IMR-90 (cell line): ENCODE measurements around the gene OSCAR. TPM values are rescaled to one million over a fixed set of nuclear protein-coding genes. Genes with fewer than 3 reads are reported as not detected.

Source experiments
- ATAC-seq: fragments of 200-7000 bp; cut with Tn5 transposase; 2 replicates; pipeline ENCODE4 v1.9.1; 2020; ENCODE audit warnings: low read depth, mild to moderate bottlenecking, moderate library complexity
- BruUV-seq: library from RNA; stranded (reverse); fragments of 400-500 nt; replicated peaks from 2 replicates; lab custom pipeline; 2021; lab: Mats Ljungman, UMichigan
- CTCF ChIA-PET: fragments of 300-600 bp; formaldehyde crosslinking; extraction: SDS; loops from one replicate; lab custom pipeline; 2021; ENCODE audit warnings: antibody characterized with exemption; lab: Yijun Ruan, JAX
- POLR2A ChIA-PET: fragments of 300-600 bp; sonication (Branson Sonifier 250); formaldehyde crosslinking; loops from one replicate; lab custom pipeline; 2022; ENCODE audit warnings: antibody characterized with exemption; ENCODE audit not compliant: unreplicated experiment; lab: Charles Lee
- DNase-seq: peaks from one replicate; pipeline ENCODE4 v3.0.0; 2013
- H2AFZ ChIP-seq: replicated peaks from 2 replicates; pipeline ENCODE3; 2013; ENCODE audit warnings: low read length, mild to moderate bottlenecking; ENCODE audit not compliant: poor library complexity
- H2AK5ac ChIP-seq: 2 replicates; pipeline ENCODE4 v1.6.1; 2013; ENCODE audit warnings: low read depth, low read length, inconsistent platforms
- H2AK9ac ChIP-seq: replicated peaks from 2 replicates; pipeline ENCODE3; 2013; ENCODE audit warnings: mild to moderate bottlenecking, low read depth, low read length, moderate library complexity; ENCODE audit not compliant: poor library complexity
- H2BK120ac ChIP-seq: 2 replicates; pipeline ENCODE4 v1.6.1; 2013; ENCODE audit warnings: low read depth, low read length, inconsistent platforms
- H2BK15ac ChIP-seq: 3 replicates; pipeline ENCODE4 v1.6.1; 2013; ENCODE audit warnings: low read depth, low read length, inconsistent platforms
- H2BK20ac ChIP-seq: 2 replicates; pipeline ENCODE4 v1.6.1; 2013; ENCODE audit warnings: low read depth, mild to moderate bottlenecking, inconsistent platforms, low read length, moderate library complexity
- H2BK5ac ChIP-seq: 2 replicates; pipeline ENCODE4 v1.6.1; 2013; ENCODE audit warnings: mild to moderate bottlenecking, low read depth, low read length, inconsistent platforms; ENCODE audit not compliant: poor library complexity, severe bottlenecking
- H3K14ac ChIP-seq: replicated peaks from 2 replicates; pipeline ENCODE4 v1.6.1; 2013; ENCODE audit warnings: low read depth, low read length, inconsistent platforms
- H3K18ac ChIP-seq: 2 replicates; pipeline ENCODE4 v1.6.1; 2013; ENCODE audit warnings: low read depth, low read length, control low read depth
- H3K23ac ChIP-seq: 2 replicates; pipeline ENCODE4 v1.6.1; 2013; ENCODE audit warnings: low read depth, low read length, inconsistent platforms
- H3K27ac ChIP-seq: 2 replicates; pipeline ENCODE4 v1.5.1; 2013; ENCODE audit warnings: mild to moderate bottlenecking, control low read depth, low read length; ENCODE audit not compliant: insufficient read depth
- H3K27me3 ChIP-seq: 2 replicates; pipeline ENCODE4 v1.6.1; 2013; ENCODE audit warnings: low read length; ENCODE audit not compliant: control insufficient read depth, insufficient read depth
- H3K36me3 ChIP-seq: 2 replicates; pipeline ENCODE4 v1.6.1; 2013; ENCODE audit warnings: low read length, mixed read lengths; ENCODE audit not compliant: control insufficient read depth, insufficient read depth
- H3K4ac ChIP-seq: 2 replicates; pipeline ENCODE4 v1.6.1; 2013; ENCODE audit warnings: low read depth, low read length, inconsistent platforms
- H3K4me1 ChIP-seq: 2 replicates; pipeline ENCODE4 v1.6.1; 2013; ENCODE audit warnings: low read length, mixed read lengths; ENCODE audit not compliant: control insufficient read depth, insufficient read depth
- H3K4me2 ChIP-seq: 2 replicates; pipeline ENCODE4 v1.6.1; 2013; ENCODE audit warnings: low read depth, mild to moderate bottlenecking, control low read depth, low read length, moderate library complexity
- H3K4me3 ChIP-seq: 2 replicates; pipeline ENCODE4 v1.5.1; 2013; ENCODE audit warnings: low read depth, mild to moderate bottlenecking, control low read depth, low read length, moderate library complexity; ENCODE audit not compliant: insufficient read depth
- H3K56ac ChIP-seq: 2 replicates; pipeline ENCODE4 v1.6.1; 2013; ENCODE audit warnings: low read length, inconsistent platforms; ENCODE audit not compliant: insufficient read depth; ENCODE audit errors: extremely low read depth
- H3K79me1 ChIP-seq, 2 experiments: 2 replicates each; pipeline ENCODE4 v1.6.1; 2013; ENCODE audit warnings: low read length in 2 of 2, inconsistent platforms in 1 of 2, low read depth in 1 of 2
- H3K9ac ChIP-seq: 2 replicates; pipeline ENCODE4 v1.6.1; 2013; ENCODE audit warnings: low read depth, low read length, control low read depth
- H3K9me1 ChIP-seq: 2 replicates; pipeline ENCODE4 v1.6.1; 2013; ENCODE audit warnings: low read length, inconsistent platforms; ENCODE audit not compliant: insufficient read depth
- H3K9me3 ChIP-seq: 2 replicates; pipeline ENCODE4 v1.6.1; 2013; ENCODE audit warnings: low read length; ENCODE audit not compliant: control insufficient read depth, insufficient read depth
- H4K20me1 ChIP-seq: 2 replicates; pipeline ENCODE4 v1.6.1; 2013; ENCODE audit warnings: low read length, inconsistent platforms; ENCODE audit not compliant: insufficient read depth
- H4K5ac ChIP-seq: 2 replicates; pipeline ENCODE4 v1.6.1; 2013; ENCODE audit warnings: mild to moderate bottlenecking, low read depth, low read length, control low read depth
- H4K8ac ChIP-seq, 2 experiments: 2 replicates each; pipeline ENCODE4 v1.6.1; 2013; ENCODE audit warnings: low read depth in 2 of 2, low read length in 2 of 2, control low read depth in 1 of 2, inconsistent platforms in 1 of 2
- H4K91ac ChIP-seq: 2 replicates; pipeline ENCODE4 v1.6.1; 2013; ENCODE audit warnings: low read depth, low read length, inconsistent platforms; ENCODE audit not compliant: insufficient read depth
- MAFK ChIP-seq: IDR thresholded peaks from 2 replicates; pipeline ENCODE4 v1.6.1; 2012; ENCODE audit warnings: low read depth, low read length, improper control_type of control experiment
- MAZ ChIP-seq: IDR thresholded peaks from 2 replicates; pipeline ENCODE4 v1.6.1; 2012; ENCODE audit warnings: low read depth, mild to moderate bottlenecking, low read length, improper control_type of control experiment, moderate library complexity, borderline replicate concordance
- MXI1 ChIP-seq: IDR thresholded peaks from 2 replicates; pipeline ENCODE4 v1.6.1; 2012; ENCODE audit warnings: low read depth, mild to moderate bottlenecking, low read length, moderate library complexity, borderline replicate concordance
- NFE2L2 ChIP-seq: fragments of 150-350 bp; IDR thresholded peaks from 2 replicates; pipeline ENCODE4 v1.6.1; 2016; ENCODE audit warnings: low read depth, mild to moderate bottlenecking, low read length
- RCOR1 ChIP-seq: IDR thresholded peaks from 2 replicates; pipeline ENCODE4 v1.6.1; 2012; ENCODE audit warnings: mild to moderate bottlenecking, low read length, improper control_type of control experiment; ENCODE audit not compliant: insufficient replicate concordance
- SMC3 ChIP-seq: fragments of 150-350 bp; IDR thresholded peaks from 2 replicates; pipeline ENCODE4 v1.6.1; 2016; ENCODE audit warnings: low read depth, mild to moderate bottlenecking, antibody characterized with exemption, low read length, moderate library complexity
- WGBS, 2 experiments: methylation state at CpG; one replicate each; pipeline versions ENCODE4 v1.1.5 to v1.1.7; 2013; ENCODE audit warnings: missing lambda C conversion rate in 2 of 2; ENCODE audit not compliant: insufficient read length in 1 of 2; ENCODE audit errors: extremely low coverage in 2 of 2; 5-methylcytosine and 5-hydroxymethylcytosine counted together
- dilution Hi-C: fragments of 300-500 bp; cut with HindIII; formaldehyde crosslinking; loops from one replicate; pipeline ENCODE4 v1.14.3; 2018; ENCODE audit warnings: low sequenced_read_pairs; ENCODE audit not compliant: unreplicated experiment
- in situ Hi-C: fragments of 300-500 bp; cut with MboI; formaldehyde crosslinking; loops from 3 replicates; pipeline ENCODE4 v1.14.3; 2019; ENCODE audit warnings: low sequenced_read_pairs, inconsistent platforms, mixed read lengths
- intact Hi-C: fragments of 100-400 bp; cut with micrococcal nuclease; formaldehyde crosslinking; loops from 2 replicates; pipeline ENCODE4 v1.10.0; 2022
- polyA plus RNA-seq, 3 experiments: library from polyadenylated mRNA; depleted of rRNA; stranded (reverse); fragments of >200 nt; gene quantifications; 2 replicates each; pipeline ENCODE4 v1.2.3, GENCODE V29; 2012; ENCODE audit warnings: low replicate concordance in 1 of 3
- total RNA-seq: library from RNA; depleted of rRNA; stranded (reverse); fragments of >200 nt; gene quantifications from 2 replicates; pipeline ENCODE4 v1.2.3, GENCODE V29; 2012
- TF ChIP-seq, protein P1 (sequence below): fragments of 150-350 bp; IDR thresholded peaks from 2 replicates; pipeline ENCODE4 v1.6.1; 2017; ENCODE audit warnings: mild to moderate bottlenecking, antibody characterized with exemption, low read length, low read depth

The OSCAR gene
- total and polyA plus RNA-seq, 2 of the 4 experiments (the other 2 are of a cell fraction), result 0.15 TPM; not detected in 1

DNA sequence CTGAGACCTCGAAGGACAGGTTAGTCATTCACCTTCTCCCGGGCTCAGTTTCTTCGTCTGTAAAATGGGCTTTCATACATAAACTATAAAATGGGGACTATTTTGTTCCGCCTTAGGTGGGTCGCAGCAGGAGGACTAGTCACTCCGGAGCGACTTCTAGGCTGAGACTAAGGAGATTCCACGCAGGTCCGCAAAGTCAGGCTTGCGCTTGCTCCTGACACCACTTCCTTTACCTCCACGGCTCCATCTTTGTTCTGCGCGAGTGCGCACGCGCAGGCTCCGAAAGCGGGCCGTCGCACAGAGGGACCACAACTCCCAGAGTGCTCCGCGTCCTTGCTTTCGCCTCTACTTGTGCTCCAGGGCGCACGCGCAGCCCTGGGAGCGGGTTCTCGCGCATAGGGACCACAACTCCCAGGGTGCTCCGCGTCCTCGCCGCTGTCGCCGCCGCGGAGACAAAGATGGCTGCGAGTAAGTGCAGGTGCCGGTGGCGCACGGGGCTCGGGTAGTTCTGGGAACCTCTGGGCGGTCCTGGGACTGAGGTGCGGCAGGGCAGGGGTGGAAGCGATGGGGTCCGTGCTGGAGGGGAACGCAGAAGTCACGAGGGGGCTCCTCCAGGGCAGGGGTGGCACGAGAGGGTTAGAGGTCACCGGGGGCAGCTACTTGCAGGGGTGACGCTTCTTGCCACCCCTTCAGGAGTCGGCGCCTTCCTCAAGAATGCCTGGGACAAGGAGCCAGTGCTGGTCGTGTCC, 2.0 kb upstream of the OSCAR start, which contains the start of gene NDUFA3:
Gene NDUFA3, plus strand, starts transcription at position 435 of the 749 bp plus-strand sequence. Its CDS starts 24 bp downstream, at position 459.
- intact Hi-C loops, result loop anchor here (10.0 kb wide), 1 partner anchor 238 kb away; the partner anchor contains the start of gene MYADM
- Histone ChIP-seq H2BK20ac (no peak within 1 kb of the TSS), H2AK9ac (peak within 1 kb of the TSS; percentile 96), H3K9me3 (no peaks in the 10 kb centered on the region), H3K4me2 (peak within 1 kb of the TSS; percentile 72), H2AFZ (peak within 1 kb of the TSS; percentile 82), H4K8ac (peak within 1 kb of the TSS; percentile 94 to 98), H2BK5ac (peak within 1 kb of the TSS; percentile 44), H4K20me1 (no peaks in the 10 kb centered on the region), H3K27me3 (no peaks in the 10 kb centered on the region), H3K56ac (peak within 1 kb of the TSS; percentile 60), H3K23ac (peak within 1 kb of the TSS; percentile 62; the same call in 1 of the 2 replicates), H3K79me1 (peaks cover 4 to 21% of the 10 kb centered on the region in 2 experiments), H3K9me1 (no peaks in the 10 kb centered on the region), H3K4ac (peak within 1 kb of the TSS; percentile 75), H3K14ac (peak within 1 kb of the TSS; percentile 58), H3K4me3 (peak within 1 kb of the TSS; percentile 58), H3K27ac (peak within 1 kb of the TSS; percentile 53), H3K9ac (peak within 1 kb of the TSS; percentile 63), H2BK15ac (no peak within 1 kb of the TSS), H4K91ac (peak within 1 kb of the TSS; percentile 55), H3K36me3 (peaks cover 17% of the 10 kb centered on the region), H2BK120ac (no peak within 1 kb of the TSS), H4K5ac (peak within 1 kb of the TSS; percentile 87), H2AK5ac (peak within 1 kb of the TSS; percentile 87), H3K4me1 (no peaks in the 10 kb centered on the region), H3K18ac (0 out of 2 replicates have a peak within 1 kb of the TSS, but pooled peaks have one; percentile 8)
- in situ Hi-C loops, result loop anchor here (25.0 kb wide), 1 partner anchor 360 kb away; the partner anchor contains the start of genes CDC42EP5 and LENG9
- peak; percentile 98 for DNase-seq
- 0% methylated on average over 15 of the region's 54 CpGs; no CpG with 5 or more reads in 1 of the 2 experiments for WGBS, 2 experiments
- ChIA-PET CTCF (no interaction called here), POLR2A (no interaction called here)
- no TSS peak for BruUV-seq
- ATAC-seq, result peak; percentile 100
- TF ChIP-seq SMC3 (no peak), RCOR1 (peak; percentile 96), NFE2L2 (no peak), MAFK (no peak), MAZ (peak; percentile 67; the same call in 1 of the 2 replicates), MXI1 (peak; percentile 77; the same call in 1 of the 2 replicates)
- TF ChIP-seq, protein P1, sequence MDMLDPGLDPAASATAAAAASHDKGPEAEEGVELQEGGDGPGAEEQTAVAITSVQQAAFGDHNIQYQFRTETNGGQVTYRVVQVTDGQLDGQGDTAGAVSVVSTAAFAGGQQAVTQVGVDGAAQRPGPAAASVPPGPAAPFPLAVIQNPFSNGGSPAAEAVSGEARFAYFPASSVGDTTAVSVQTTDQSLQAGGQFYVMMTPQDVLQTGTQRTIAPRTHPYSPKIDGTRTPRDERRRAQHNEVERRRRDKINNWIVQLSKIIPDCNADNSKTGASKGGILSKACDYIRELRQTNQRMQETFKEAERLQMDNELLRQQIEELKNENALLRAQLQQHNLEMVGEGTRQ, result no peak
- dilution Hi-C loops, result no loop called here
